Tibial nerve (tissue), 4 donors: ENCODE data around the gene DCPS.

Experiments used
- EP300 ChIP-seq, 2 donors: sonication (generic); formaldehyde crosslinking; IDR thresholded peaks; one replicate each; pipeline ENCODE4 v1.6.1; 2017; ENCODE audit warnings: antibody characterized with exemption in 2 of 2, mild to moderate bottlenecking in 1 of 2
- POLR2A ChIP-seq, 2 donors: fragments of 450-650 bp; IDR thresholded peaks; one replicate each; pipeline ENCODE4 v1.6.1; 2017; ENCODE audit warnings: antibody characterized with exemption in 2 of 2, mild to moderate bottlenecking in 2 of 2, moderate library complexity in 2 of 2
- TF ChIP-seq, protein P1 (sequence below), 5 experiments: fragments of 200-600 bp in 3 of 5; fragments of 450-650 bp in 2 of 5; sonication (generic) in 3 of 5; IDR thresholded peaks; one replicate each; pipeline ENCODE4 v1.5.1; 2016 to 2019; ENCODE audit warnings: antibody characterized with exemption in 5 of 5, mild to moderate bottlenecking in 3 of 5, moderate library complexity in 2 of 5

DNA sequence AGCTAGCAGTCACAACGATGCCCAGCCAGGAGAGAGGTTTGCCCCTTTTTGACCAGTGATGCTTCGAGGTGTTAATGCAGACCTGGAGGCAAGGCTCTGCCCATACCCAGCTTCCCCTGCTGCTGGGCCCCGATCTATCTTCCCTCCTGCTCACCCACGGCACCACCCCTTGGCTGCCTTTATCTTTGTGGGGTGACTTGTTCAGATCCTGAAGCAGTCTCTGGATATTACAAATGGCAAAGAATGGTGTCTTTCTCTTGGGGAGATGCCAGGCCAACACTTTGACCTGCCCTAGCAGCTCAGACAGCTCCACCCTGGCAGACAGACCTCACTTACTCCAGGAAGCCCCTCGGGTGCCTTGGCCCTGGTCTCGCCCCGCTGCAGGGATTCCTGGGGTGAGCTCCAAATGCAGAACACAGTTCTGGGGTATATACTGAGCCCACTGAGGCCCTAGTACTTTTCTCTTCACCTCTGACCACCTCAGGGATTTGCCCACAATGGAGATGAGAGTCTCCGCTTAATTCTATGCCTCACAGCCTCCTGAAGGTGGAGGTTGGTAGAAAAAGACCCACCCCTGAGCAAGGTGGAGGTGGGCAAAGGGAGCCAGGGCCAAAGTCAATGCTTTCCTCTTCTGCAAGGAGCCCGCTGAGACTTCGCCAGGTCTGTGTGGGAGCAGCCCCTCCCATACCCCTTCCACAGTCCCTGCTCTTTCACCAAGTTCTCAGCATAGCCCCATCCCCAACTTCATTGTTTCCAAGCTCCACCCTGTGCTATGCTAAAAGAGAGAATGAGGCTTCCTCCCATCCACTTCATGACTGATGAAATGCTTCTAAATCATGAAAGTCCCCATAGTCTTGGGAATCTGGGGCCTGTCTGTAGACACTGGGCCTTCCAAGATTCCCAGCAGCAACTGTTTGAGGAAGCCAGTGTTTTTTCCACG lies 40.6 kb downstream of the DCPS start:
- no peak for TF ChIP-seq EP300 (IDR thresholded peaks at IDR 0.05)
- TF ChIP-seq, protein P1, sequence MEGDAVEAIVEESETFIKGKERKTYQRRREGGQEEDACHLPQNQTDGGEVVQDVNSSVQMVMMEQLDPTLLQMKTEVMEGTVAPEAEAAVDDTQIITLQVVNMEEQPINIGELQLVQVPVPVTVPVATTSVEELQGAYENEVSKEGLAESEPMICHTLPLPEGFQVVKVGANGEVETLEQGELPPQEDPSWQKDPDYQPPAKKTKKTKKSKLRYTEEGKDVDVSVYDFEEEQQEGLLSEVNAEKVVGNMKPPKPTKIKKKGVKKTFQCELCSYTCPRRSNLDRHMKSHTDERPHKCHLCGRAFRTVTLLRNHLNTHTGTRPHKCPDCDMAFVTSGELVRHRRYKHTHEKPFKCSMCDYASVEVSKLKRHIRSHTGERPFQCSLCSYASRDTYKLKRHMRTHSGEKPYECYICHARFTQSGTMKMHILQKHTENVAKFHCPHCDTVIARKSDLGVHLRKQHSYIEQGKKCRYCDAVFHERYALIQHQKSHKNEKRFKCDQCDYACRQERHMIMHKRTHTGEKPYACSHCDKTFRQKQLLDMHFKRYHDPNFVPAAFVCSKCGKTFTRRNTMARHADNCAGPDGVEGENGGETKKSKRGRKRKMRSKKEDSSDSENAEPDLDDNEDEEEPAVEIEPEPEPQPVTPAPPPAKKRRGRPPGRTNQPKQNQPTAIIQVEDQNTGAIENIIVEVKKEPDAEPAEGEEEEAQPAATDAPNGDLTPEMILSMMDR (IDR thresholded peaks at IDR 0.05), result no peak
- TF ChIP-seq POLR2A (IDR thresholded peaks at IDR 0.05), result no peak
